GM12875 (cell line): ENCODE data around the gene PRKN.

Experiments
- H3K4me3 ChIP-seq: one replicate; pipeline ENCODE4 v1.5.1; 2011; ENCODE audit warnings: low read depth, low read length, control low read depth
- TF ChIP-seq, protein P1 (sequence below): IDR thresholded peaks from 2 replicates; pipeline ENCODE4 v1.5.1; 2011; ENCODE audit warnings: low read depth, mild to moderate bottlenecking, control low read depth, inconsistent platforms, low read length, moderate library complexity, borderline replicate concordance; ENCODE audit not compliant: insufficient read depth

The PRKN gene

DNA sequence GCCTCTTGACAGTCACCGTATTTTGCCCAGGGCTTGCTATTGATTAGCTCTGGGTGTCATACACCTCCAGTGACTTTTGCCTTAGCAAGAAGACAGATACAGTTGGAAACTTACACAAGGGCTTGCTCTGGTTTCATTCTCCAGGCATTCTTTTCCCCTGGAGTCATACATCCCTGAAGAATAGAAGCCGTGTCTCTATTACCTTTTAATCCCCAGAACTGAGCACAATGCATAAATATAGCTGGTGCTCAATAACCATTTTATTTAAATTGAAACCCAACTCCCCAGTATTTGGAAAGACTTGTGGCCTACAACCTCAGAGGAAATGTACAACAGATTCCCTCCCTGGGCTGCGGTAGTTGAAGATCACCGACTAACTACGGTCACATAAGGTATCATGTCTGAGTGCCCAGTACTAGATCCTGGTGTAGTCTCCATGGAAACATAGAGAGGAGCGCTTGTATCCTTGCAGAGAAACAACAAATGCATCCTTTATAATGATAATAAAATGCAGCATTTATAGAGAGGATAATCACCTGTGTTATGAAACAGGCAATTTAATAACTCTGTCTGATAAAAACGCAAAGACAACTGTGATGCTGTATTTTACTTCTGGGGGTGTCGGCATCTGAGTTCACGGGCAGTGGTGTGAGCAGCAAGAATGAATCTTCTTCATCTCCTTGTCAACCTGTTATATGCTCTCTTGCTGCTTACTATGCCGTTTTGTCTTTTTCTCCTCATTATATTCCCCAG, 1052.5 kb downstream of the PRKN start:
- TF ChIP-seq, protein P1, sequence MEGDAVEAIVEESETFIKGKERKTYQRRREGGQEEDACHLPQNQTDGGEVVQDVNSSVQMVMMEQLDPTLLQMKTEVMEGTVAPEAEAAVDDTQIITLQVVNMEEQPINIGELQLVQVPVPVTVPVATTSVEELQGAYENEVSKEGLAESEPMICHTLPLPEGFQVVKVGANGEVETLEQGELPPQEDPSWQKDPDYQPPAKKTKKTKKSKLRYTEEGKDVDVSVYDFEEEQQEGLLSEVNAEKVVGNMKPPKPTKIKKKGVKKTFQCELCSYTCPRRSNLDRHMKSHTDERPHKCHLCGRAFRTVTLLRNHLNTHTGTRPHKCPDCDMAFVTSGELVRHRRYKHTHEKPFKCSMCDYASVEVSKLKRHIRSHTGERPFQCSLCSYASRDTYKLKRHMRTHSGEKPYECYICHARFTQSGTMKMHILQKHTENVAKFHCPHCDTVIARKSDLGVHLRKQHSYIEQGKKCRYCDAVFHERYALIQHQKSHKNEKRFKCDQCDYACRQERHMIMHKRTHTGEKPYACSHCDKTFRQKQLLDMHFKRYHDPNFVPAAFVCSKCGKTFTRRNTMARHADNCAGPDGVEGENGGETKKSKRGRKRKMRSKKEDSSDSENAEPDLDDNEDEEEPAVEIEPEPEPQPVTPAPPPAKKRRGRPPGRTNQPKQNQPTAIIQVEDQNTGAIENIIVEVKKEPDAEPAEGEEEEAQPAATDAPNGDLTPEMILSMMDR, result no peak
- no peak overlapping the region for H3K4me3 ChIP-seq

DNA sequence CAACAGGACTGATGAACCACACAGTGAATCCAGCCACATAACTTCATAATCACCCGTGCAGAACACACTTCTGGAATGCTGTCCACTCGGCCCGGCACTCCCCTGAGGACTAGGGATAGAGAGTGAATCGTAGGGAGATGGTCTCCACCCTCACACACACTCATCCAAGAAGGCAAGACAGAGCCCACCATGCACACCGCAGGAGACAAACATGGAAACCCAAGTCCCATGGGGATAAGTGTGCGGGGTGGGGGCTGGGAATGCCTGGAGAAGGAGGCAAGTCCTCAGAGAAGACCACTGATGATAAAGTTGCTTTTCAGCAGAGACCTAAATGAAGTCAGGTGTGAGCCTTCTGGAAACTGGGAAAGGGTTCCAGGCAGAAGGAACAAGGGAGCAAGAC, 1054.5 kb downstream of the PRKN start:
- TF ChIP-seq, protein P1, result no peak
- H3K4me3 ChIP-seq, result no peak overlapping the region

DNA sequence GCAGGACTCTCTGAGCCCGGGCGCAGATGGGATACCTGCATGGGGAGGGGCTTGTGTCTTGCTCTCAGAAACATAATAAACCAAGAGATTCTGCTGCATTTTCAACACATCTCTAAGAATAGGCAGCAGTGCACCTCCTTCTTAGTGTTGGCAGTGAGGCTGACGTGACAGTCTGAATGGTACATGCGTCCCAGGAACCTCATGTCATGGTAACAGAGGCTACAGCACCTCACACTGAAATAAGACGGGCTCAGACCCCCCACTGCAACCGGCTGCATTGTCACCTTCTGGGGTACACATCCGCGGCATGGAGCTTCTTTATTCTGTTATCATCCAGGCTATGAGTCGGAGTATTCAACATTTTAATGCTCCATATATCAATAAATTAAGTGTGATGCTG, 1056.4 kb downstream of the PRKN start:
- TF ChIP-seq, protein P1, result no peak

DNA sequence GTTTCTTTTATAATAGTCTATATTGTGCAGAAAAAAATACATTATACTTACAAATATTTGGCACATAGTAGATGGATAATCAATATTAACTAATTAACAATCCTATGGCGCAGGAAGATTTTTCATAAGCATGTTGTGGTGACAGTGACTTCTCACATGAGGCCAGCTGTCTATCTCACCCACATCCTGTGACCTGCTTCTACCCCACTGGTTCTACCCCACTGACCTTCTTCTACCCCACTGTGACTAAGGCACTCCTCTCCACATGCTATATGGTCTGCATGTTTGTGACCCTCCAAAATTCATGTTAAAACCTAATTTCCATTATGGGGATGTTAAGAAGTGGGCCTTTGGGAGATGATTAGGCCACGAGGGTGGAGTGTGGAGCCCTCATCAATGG, 1058.9 kb downstream of the PRKN start:
- TF ChIP-seq, protein P1, result no peak
- H3K4me3 ChIP-seq, result no peak overlapping the region

More for the DNA sequence above, 1056.4 kb downstream of the PRKN start:
- no peak overlapping the region for H3K4me3 ChIP-seq

DNA sequence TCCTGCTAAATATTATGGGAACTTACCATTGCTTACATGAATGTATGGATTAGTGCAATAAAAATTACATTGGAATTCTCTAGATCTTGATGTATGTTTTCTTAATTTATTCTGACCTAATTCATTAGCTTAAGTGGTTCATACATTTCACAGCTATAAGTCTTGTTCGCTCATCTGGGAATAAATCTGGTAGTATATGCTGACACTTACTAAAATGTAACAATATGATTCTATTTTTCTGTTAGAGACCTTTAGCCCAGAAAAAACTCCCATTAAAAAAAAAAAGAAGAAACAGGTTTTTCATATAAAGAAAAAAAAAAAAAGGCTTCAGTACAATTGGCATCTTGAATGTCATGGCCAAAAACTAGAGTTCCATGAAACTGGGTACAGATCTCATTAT, 1059.6 kb downstream of the PRKN start:
- TF ChIP-seq, protein P1, result no peak
- no peak overlapping the region for H3K4me3 ChIP-seq

DNA sequence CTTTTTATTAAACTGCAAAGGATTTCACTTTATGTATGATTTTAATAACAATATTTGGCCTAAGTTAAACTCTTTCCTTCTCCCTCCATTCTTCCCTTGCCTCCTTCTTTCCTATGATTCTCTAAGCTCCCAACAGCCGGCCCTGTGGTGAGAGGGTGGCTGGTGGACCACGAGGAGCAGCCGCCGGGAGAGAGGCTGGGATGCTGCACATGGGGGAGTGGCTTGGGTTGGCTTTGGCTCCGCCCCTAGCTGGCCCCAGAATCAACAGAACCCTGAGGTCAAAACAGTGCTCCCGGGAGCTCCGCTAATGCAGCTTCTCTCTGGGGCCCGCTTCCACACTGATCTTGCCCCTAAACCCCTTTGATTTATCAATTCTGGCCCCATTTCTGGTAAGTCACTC, 1063.9 kb downstream of the PRKN start:
- no peak overlapping the region for H3K4me3 ChIP-seq
- TF ChIP-seq, protein P1, result no peak
